Lung (tissue), 12 donors: ENCODE measurements around the gene TMEM119. TPM values are rescaled to one million over a fixed set of nuclear protein-coding genes. Genes with fewer than 3 reads are reported as not detected.

Source experiments
- ATAC-seq: fragments of 200-7000 bp; cut with Tn5 transposase; one replicate; pipeline ENCODE4 v1.9.1; 2020; ENCODE audit warnings: moderate number of reproducible peaks; ENCODE audit not compliant: insufficient read depth, low FRiP score
- DNase-seq, 3 donors: peaks; one replicate each; pipeline ENCODE4 v3.0.0-alpha.2; 2013 to 2017
- H3K27ac ChIP-seq, 2 donors: one replicate each; pipeline ENCODE4 v1.5.1; 2013; ENCODE audit warnings: mild to moderate bottlenecking in 2 of 2, moderate library complexity in 2 of 2, control low read depth in 1 of 2, inconsistent platforms in 1 of 2, low read depth in 1 of 2, low read length in 1 of 2
- H3K27me3 ChIP-seq, 3 donors: one replicate each; pipeline ENCODE4 v1.5.1; 2013; ENCODE audit warnings: low read length in 2 of 3; ENCODE audit not compliant: control insufficient read depth in 3 of 3, insufficient read depth in 3 of 3
- H3K36me3 ChIP-seq, 4 donors: one replicate each; pipeline ENCODE4 v1.5.1; 2013; ENCODE audit warnings: low read length in 4 of 4, mild to moderate bottlenecking in 1 of 4, moderate library complexity in 1 of 4; ENCODE audit not compliant: control insufficient read depth in 4 of 4, insufficient read depth in 4 of 4
- H3K4me1 ChIP-seq, 5 donors: one replicate each; pipeline ENCODE4 v1.5.1; 2013; ENCODE audit warnings: low read length in 5 of 5, mild to moderate bottlenecking in 2 of 5, moderate library complexity in 1 of 5; ENCODE audit not compliant: control insufficient read depth in 5 of 5, insufficient read depth in 5 of 5
- H3K4me3 ChIP-seq: one replicate; pipeline ENCODE4 v1.5.1; 2013; ENCODE audit warnings: mild to moderate bottlenecking, control low read depth, moderate library complexity
- H3K9ac ChIP-seq, 2 donors: one replicate each; pipeline ENCODE4 v1.5.1; 2013; ENCODE audit warnings: low read length in 2 of 2, control low read depth in 1 of 2; ENCODE audit not compliant: insufficient read depth in 1 of 2
- H3K9me3 ChIP-seq, 4 donors: one replicate each; pipeline ENCODE4 v1.5.1; 2013; ENCODE audit warnings: low read length in 3 of 4, mild to moderate bottlenecking in 1 of 4, moderate library complexity in 1 of 4; ENCODE audit not compliant: control insufficient read depth in 4 of 4, insufficient read depth in 3 of 4
- WGBS, 2 donors: extraction: QIAGEN DNeasy Blood & Tissue Kit; methylation state at CpG; one replicate each; pipeline ENCODE4 v1.1.7; 2013; 5-methylcytosine and 5-hydroxymethylcytosine counted together
- polyA plus RNA-seq, 2 donors: library from polyadenylated mRNA; stranded (reverse); fragments of 200-250 nt; gene quantifications; one replicate each; pipeline ENCODE4 v1.2.1, GENCODE V29; 2013
- total RNA-seq, 2 donors: library from RNA; depleted of rRNA in 1 of 2; stranded (reverse); fragments of >200 nt in 1 of 2; gene quantifications; one replicate each; pipeline ENCODE4 v1.2.1, GENCODE V29; 2014 to 2021
- TF ChIP-seq, protein P1 (sequence below): IDR thresholded peaks from 2 replicates; pipeline ENCODE4 v1.5.1; 2012; ENCODE audit warnings: mild to moderate bottlenecking; ENCODE audit errors: control extremely low read depth, extremely low read depth
- donor health status: control.
- donor health status: control.
- donor health status: Bipolar disorder and iron deficiency.
- donor health status: healthy.
- donor health status: DM: yes; HTN: yes; CAD: no.

Gene TMEM119
- total and polyA plus RNA-seq, 4 donors, result 14.4 to 31.9 (median 22.9) TPM

DNA sequence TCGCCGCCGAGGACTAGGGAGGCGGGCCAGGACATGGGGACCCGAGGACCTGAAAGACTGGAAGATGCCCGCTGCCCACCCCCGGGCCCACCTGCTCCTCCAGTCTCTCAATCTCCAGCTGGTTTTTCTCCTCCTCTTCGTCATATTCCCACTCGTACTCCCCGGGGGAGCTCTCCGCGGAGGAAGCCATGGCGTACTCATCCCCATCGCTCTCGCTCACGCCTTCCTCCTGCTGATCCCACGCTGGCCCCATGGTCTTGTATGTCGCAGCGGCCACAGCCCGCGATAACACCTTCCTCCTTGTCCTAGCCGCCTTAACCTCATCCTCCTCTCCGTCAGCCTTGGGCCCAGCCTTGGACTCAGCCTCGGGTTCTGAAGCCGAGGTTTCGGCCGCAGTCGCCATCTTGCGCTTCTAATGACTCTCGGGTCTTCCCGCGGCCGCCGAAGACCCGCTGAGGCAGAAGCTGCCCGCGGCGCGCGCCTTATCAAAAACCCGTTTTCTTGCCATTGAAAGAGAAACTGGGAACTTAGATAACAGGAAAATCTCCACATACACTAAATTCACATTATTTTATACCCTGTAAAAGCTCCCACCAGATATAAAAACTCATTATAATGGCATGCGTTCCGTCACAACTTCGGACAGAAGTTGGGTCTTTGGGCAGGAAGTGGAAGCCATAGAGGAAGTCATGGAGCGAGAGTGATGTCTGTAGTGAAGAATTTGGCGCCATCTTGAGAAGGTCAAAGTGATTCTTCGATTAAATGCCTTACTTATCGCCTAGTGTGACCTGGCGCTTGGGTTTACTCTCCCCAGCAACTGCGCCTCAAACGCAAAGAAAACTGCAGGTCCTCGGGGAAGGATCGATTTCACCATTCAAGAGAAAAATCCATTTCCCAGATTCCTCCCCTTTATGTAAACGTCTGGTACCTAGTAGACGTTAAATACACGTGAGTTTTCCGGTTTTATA is 36.8 kb downstream of the TMEM119 start, which contains the start of gene SART3:
SART3 (minus strand) TSS at position 422 of the 968 bp plus-strand sequence; CDS start at position 403, 19 bp downstream.
- H3K27ac ChIP-seq, result peak within 1 kb of the TSS; percentile 82 to 93
- TF ChIP-seq, protein P1, sequence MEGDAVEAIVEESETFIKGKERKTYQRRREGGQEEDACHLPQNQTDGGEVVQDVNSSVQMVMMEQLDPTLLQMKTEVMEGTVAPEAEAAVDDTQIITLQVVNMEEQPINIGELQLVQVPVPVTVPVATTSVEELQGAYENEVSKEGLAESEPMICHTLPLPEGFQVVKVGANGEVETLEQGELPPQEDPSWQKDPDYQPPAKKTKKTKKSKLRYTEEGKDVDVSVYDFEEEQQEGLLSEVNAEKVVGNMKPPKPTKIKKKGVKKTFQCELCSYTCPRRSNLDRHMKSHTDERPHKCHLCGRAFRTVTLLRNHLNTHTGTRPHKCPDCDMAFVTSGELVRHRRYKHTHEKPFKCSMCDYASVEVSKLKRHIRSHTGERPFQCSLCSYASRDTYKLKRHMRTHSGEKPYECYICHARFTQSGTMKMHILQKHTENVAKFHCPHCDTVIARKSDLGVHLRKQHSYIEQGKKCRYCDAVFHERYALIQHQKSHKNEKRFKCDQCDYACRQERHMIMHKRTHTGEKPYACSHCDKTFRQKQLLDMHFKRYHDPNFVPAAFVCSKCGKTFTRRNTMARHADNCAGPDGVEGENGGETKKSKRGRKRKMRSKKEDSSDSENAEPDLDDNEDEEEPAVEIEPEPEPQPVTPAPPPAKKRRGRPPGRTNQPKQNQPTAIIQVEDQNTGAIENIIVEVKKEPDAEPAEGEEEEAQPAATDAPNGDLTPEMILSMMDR, result no peak
- WGBS, 2 donors, result 0% methylated on average over 57 of the region's 57 CpGs
- peaks cover 0 to 26% (median 13%) of the 10 kb centered on the region in 5 donors for H3K4me1 ChIP-seq
- no peaks in the 10 kb centered on the region for H3K27me3 ChIP-seq
- H3K9ac ChIP-seq, result peak within 1 kb of the TSS; percentile 81 to 90
- H3K36me3 ChIP-seq, result peaks cover 0 to 26% (median 16%) of the 10 kb centered on the region in 4 donors
- H3K4me3 ChIP-seq, result peak within 1 kb of the TSS; percentile 91
- peak; percentile 87 to 97 (median 94) for DNase-seq
- no peaks in the 10 kb centered on the region for H3K9me3 ChIP-seq
- ATAC-seq, result peak; percentile 74

DNA sequence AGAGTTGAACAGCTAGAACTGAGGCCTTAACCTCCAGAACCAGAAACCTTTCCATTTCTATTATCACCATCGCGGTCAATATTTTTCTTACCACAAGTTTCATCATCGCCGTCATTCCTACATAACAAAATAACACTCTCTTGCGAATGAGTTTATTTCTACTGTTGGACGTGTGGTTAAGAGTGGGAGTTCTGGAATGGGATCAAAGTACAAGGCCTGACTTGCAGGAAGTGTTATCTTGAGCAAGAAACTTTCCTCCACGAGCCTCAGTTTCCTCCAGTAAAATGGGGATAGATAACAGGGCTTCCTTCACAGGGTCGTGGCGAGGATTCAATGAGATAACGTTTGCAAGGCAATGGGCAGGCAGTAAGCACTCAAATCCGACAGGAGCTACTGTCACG is 37.6 kb downstream of the TMEM119 start:
- Histone ChIP-seq H3K27me3 (no peaks in the 10 kb centered on the region), H3K36me3 (peaks cover 0 to 19% (median 12%) of the 10 kb centered on the region in 4 donors), H3K4me1 (peaks cover 0 to 26% (median 12%) of the 10 kb centered on the region in 5 donors), H3K9ac (peak overlapping the region; percentile 81 to 90), H3K9me3 (no peaks in the 10 kb centered on the region), H3K4me3 (peak overlapping the region; percentile 91), H3K27ac (peak overlapping the region; percentile 82 to 93)
- ATAC-seq, result no peak
- peak in 1 of 3 donors; percentile 30 for DNase-seq
- WGBS, 2 donors, result 1% methylated on average over 12 of the region's 12 CpGs
- TF ChIP-seq, protein P1, result no peak

DNA sequence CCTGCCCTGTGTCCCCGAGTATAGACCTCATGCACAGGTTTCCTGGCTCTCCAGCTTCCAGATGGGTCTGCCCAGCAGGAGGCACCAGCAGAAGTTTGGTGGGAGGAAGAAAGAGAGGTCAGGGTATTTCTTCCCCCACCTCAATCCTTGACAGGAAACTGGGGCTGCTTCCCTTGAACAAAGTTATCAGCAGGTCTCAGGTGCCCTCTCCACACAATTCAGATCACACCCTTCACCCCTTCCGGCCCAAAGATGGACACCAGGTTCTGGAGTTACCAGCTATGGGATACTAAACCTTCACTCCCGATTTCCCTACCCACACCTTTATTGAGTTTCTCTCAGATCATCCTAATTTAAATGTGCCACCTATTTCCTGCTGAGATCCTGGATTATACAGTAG is 38.1 kb downstream of the TMEM119 start:
- no peaks in the 10 kb centered on the region for H3K27me3 ChIP-seq
- peak overlapping the region; percentile 81 to 90 for H3K9ac ChIP-seq
- H3K4me3 ChIP-seq, result no peak overlapping the region
- peaks cover 0 to 26% (median 12%) of the 10 kb centered on the region in 5 donors for H3K4me1 ChIP-seq
- H3K36me3 ChIP-seq, result peaks cover 0 to 14% (median 9%) of the 10 kb centered on the region in 4 donors
- H3K27ac ChIP-seq, result peak overlapping the region in 1 of 2 donors; percentile 15
- ATAC-seq (no peak), DNase-seq (no peak)
- no peaks in the 10 kb centered on the region for H3K9me3 ChIP-seq
- WGBS, 2 donors, result 50 to 60% methylated on average over 3 of the region's 3 CpGs
- TF ChIP-seq, protein P1, result no peak
